ENCODE data around the gene TGFB1I1. TPM values are rescaled to one million over a fixed set of nuclear protein-coding genes. Genes with fewer than 3 reads are reported as not detected.

The TGFB1I1 gene
- total RNA-seq, 1 experiment from 2014 or later: 4.3 TPM

DNA sequence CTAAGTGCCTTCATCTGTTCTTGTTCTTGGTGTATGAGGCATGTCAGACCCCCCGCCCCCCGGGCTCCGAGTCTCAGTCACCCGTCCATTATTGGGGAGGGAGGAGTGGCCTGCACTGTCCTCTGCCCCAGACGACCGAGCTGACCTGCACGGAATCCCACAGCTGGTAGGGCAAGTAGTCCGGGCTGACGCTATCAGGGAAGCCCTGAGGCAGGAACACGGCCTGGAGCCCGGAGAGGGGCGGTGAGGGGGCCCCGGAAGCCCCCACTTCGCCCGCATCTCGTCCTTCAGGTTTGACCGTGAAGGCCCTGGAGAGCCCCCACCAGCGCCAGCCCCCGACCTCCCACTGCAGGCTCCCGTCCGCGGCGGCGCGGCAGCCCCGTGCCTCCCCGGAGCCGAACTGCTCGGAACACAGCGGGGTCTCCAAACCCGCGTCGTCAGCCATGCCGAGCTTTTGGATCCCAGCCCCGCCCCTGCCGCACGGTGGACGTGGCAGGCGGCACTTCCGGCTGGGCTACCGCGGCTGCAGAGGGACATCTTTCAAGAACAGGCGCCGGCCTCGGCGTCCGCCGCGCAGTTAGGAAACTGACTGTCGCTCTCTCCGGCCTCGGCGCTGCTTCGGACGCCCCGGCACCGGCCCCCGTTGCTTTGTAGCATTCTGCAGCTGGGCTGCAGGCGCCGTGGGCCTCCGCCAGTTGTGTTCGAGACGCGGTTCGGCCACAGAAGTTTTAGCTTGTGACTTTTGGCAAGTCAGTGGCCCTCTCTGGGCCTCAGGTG, 36.2 kb downstream of the TGFB1I1 start, which contains the start of gene RUSF1:
TSS of gene RUSF1 (minus strand) at position 463 of the 777 bp plus-strand sequence. CDS start at position 445, 18 bp downstream.
- Mint-ChIP-seq H3K27me3 (ENCODE audit: low read depth) (peaks cover 6% of the 10 kb centered on the region), H3K9me3 (0 out of 2 replicates have a peak, but pooled peaks cover 4% of the 10 kb centered on the region), H3K4me3 (peak within 1 kb of the TSS; percentile 92), H3K27ac (peak within 1 kb of the TSS; percentile 87), H3K36me3 (no peaks in the 10 kb centered on the region), H3K4me1 (peaks cover 18% of the 10 kb centered on the region)
- ATAC-seq (peak; percentile 91), DNase-seq (ENCODE audit: low spot score) (peak; percentile 91)
- ChIA-PET POLR2A (interaction anchor here (0.7 to 1.0 kb wide), 4 partner anchors 16 to 205 kb away, joined by 3 to 7 read pairs (median 6); a partner anchor contains a TSS), CTCF (interaction anchor here (0.6 to 1.7 kb wide), 7 partner anchors 20 to 386 kb away, joined by 3 to 9 read pairs (median 4); no protein-coding TSS in a partner anchor)
- TF ChIP-seq, protein P1, sequence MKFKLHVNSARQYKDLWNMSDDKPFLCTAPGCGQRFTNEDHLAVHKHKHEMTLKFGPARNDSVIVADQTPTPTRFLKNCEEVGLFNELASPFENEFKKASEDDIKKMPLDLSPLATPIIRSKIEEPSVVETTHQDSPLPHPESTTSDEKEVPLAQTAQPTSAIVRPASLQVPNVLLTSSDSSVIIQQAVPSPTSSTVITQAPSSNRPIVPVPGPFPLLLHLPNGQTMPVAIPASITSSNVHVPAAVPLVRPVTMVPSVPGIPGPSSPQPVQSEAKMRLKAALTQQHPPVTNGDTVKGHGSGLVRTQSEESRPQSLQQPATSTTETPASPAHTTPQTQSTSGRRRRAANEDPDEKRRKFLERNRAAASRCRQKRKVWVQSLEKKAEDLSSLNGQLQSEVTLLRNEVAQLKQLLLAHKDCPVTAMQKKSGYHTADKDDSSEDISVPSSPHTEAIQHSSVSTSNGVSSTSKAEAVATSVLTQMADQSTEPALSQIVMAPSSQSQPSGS (CRISPR knock-in tag; IDR thresholded peaks at IDR 0.05; ENCODE audit: borderline replicate concordance, low read depth): no peak
- TF ChIP-seq NFATC4 (CRISPR knock-in tag; IDR thresholded peaks at IDR 0.05) (no peak), NFYB (CRISPR knock-in tag; conservative IDR thresholded peaks at IDR 0.05; ENCODE audit: low read depth) (no peak), SOX15 (CRISPR knock-in tag; IDR thresholded peaks at IDR 0.05) (no peak), GTF2I (CRISPR knock-in tag; conservative IDR thresholded peaks at IDR 0.05) (no peak), MYBL2 (CRISPR knock-in tag; IDR thresholded peaks at IDR 0.05) (0 out of 2 replicates have a peak, but pooled peaks have one; percentile 45), ZNF423 (CRISPR knock-in tag; IDR thresholded peaks at IDR 0.05) (no peak), CREB1 (CRISPR knock-in tag; IDR thresholded peaks at IDR 0.05) (no peak), OVOL2 (CRISPR knock-in tag; IDR thresholded peaks at IDR 0.05; ENCODE audit: borderline replicate concordance) (no peak), SMAD3 (CRISPR knock-in tag; IDR thresholded peaks at IDR 0.05; ENCODE audit: borderline replicate concordance) (no peak), ZNF219 (CRISPR knock-in tag; IDR thresholded peaks at IDR 0.05; ENCODE audit: borderline replicate concordance) (peak; percentile 18; the same call in 1 of the 2 replicates), JUN (CRISPR knock-in tag; IDR thresholded peaks at IDR 0.05) (peak; percentile 3), IRF2 (CRISPR knock-in tag; IDR thresholded peaks at IDR 0.05; ENCODE audit: borderline replicate concordance, low read depth) (no peak)
- TF ChIP-seq, protein P2, sequence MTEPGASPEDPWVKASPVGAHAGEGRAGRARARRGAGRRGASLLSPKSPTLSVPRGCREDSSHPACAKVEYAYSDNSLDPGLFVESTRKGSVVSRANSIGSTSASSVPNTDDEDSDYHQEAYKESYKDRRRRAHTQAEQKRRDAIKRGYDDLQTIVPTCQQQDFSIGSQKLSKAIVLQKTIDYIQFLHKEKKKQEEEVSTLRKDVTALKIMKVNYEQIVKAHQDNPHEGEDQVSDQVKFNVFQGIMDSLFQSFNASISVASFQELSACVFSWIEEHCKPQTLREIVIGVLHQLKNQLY (CRISPR knock-in tag; IDR thresholded peaks at IDR 0.05): no peak
- TF ChIP-seq, protein P3, sequence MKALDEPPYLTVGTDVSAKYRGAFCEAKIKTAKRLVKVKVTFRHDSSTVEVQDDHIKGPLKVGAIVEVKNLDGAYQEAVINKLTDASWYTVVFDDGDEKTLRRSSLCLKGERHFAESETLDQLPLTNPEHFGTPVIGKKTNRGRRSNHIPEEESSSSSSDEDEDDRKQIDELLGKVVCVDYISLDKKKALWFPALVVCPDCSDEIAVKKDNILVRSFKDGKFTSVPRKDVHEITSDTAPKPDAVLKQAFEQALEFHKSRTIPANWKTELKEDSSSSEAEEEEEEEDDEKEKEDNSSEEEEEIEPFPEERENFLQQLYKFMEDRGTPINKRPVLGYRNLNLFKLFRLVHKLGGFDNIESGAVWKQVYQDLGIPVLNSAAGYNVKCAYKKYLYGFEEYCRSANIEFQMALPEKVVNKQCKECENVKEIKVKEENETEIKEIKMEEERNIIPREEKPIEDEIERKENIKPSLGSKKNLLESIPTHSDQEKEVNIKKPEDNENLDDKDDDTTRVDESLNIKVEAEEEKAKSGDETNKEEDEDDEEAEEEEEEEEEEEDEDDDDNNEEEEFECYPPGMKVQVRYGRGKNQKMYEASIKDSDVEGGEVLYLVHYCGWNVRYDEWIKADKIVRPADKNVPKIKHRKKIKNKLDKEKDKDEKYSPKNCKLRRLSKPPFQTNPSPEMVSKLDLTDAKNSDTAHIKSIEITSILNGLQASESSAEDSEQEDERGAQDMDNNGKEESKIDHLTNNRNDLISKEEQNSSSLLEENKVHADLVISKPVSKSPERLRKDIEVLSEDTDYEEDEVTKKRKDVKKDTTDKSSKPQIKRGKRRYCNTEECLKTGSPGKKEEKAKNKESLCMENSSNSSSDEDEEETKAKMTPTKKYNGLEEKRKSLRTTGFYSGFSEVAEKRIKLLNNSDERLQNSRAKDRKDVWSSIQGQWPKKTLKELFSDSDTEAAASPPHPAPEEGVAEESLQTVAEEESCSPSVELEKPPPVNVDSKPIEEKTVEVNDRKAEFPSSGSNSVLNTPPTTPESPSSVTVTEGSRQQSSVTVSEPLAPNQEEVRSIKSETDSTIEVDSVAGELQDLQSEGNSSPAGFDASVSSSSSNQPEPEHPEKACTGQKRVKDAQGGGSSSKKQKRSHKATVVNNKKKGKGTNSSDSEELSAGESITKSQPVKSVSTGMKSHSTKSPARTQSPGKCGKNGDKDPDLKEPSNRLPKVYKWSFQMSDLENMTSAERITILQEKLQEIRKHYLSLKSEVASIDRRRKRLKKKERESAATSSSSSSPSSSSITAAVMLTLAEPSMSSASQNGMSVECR (CRISPR knock-in tag; IDR thresholded peaks at IDR 0.05; ENCODE audit: borderline replicate concordance): peak; percentile 78; the same call in 1 of the 2 replicates
- TF ChIP-seq, protein P4, sequence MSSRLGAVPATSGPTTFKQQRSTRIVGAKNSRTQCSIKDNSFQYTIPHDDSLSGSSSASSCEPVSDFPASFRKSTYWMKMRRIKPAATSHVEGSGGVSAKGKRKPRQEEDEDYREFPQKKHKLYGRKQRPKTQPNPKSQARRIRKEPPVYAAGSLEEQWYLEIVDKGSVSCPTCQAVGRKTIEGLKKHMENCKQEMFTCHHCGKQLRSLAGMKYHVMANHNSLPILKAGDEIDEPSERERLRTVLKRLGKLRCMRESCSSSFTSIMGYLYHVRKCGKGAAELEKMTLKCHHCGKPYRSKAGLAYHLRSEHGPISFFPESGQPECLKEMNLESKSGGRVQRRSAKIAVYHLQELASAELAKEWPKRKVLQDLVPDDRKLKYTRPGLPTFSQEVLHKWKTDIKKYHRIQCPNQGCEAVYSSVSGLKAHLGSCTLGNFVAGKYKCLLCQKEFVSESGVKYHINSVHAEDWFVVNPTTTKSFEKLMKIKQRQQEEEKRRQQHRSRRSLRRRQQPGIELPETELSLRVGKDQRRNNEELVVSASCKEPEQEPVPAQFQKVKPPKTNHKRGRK (CRISPR knock-in tag; IDR thresholded peaks at IDR 0.05; ENCODE audit: borderline replicate concordance): no peak
- TF ChIP-seq, protein P5, sequence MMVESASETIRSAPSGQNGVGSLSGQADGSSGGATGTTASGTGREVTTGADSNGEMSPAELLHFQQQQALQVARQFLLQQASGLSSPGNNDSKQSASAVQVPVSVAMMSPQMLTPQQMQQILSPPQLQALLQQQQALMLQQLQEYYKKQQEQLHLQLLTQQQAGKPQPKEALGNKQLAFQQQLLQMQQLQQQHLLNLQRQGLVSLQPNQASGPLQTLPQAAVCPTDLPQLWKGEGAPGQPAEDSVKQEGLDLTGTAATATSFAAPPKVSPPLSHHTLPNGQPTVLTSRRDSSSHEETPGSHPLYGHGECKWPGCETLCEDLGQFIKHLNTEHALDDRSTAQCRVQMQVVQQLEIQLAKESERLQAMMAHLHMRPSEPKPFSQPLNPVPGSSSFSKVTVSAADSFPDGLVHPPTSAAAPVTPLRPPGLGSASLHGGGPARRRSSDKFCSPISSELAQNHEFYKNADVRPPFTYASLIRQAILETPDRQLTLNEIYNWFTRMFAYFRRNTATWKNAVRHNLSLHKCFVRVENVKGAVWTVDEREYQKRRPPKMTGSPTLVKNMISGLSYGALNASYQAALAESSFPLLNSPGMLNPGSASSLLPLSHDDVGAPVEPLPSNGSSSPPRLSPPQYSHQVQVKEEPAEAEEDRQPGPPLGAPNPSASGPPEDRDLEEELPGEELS (CRISPR knock-in tag; IDR thresholded peaks at IDR 0.05): peak; percentile 75
- TF ChIP-seq, protein P6, sequence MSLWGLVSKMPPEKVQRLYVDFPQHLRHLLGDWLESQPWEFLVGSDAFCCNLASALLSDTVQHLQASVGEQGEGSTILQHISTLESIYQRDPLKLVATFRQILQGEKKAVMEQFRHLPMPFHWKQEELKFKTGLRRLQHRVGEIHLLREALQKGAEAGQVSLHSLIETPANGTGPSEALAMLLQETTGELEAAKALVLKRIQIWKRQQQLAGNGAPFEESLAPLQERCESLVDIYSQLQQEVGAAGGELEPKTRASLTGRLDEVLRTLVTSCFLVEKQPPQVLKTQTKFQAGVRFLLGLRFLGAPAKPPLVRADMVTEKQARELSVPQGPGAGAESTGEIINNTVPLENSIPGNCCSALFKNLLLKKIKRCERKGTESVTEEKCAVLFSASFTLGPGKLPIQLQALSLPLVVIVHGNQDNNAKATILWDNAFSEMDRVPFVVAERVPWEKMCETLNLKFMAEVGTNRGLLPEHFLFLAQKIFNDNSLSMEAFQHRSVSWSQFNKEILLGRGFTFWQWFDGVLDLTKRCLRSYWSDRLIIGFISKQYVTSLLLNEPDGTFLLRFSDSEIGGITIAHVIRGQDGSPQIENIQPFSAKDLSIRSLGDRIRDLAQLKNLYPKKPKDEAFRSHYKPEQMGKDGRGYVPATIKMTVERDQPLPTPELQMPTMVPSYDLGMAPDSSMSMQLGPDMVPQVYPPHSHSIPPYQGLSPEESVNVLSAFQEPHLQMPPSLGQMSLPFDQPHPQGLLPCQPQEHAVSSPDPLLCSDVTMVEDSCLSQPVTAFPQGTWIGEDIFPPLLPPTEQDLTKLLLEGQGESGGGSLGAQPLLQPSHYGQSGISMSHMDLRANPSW (CRISPR knock-in tag; conservative IDR thresholded peaks at IDR 0.05; ENCODE audit: low read depth): no peak
- TF ChIP-seq, protein P7, sequence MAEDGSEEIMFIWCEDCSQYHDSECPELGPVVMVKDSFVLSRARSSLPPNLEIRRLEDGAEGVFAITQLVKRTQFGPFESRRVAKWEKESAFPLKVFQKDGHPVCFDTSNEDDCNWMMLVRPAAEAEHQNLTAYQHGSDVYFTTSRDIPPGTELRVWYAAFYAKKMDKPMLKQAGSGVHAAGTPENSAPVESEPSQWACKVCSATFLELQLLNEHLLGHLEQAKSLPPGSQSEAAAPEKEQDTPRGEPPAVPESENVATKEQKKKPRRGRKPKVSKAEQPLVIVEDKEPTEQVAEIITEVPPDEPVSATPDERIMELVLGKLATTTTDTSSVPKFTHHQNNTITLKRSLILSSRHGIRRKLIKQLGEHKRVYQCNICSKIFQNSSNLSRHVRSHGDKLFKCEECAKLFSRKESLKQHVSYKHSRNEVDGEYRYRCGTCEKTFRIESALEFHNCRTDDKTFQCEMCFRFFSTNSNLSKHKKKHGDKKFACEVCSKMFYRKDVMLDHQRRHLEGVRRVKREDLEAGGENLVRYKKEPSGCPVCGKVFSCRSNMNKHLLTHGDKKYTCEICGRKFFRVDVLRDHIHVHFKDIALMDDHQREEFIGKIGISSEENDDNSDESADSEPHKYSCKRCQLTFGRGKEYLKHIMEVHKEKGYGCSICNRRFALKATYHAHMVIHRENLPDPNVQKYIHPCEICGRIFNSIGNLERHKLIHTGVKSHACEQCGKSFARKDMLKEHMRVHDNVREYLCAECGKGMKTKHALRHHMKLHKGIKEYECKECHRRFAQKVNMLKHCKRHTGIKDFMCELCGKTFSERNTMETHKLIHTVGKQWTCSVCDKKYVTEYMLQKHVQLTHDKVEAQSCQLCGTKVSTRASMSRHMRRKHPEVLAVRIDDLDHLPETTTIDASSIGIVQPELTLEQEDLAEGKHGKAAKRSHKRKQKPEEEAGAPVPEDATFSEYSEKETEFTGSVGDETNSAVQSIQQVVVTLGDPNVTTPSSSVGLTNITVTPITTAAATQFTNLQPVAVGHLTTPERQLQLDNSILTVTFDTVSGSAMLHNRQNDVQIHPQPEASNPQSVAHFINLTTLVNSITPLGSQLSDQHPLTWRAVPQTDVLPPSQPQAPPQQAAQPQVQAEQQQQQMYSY (CRISPR knock-in tag; IDR thresholded peaks at IDR 0.05): no peak

Data from WTC11 (cell line).